Endothelial cell of umbilical vein (primary cell): ENCODE measurements around the gene LRRC56. TPM values are rescaled to one million over a fixed set of nuclear protein-coding genes. Genes with fewer than 3 reads are reported as not detected.

Experiments used
- BruUV-seq: library from RNA; stranded (reverse); fragments of 400-500 nt; replicated peaks from 2 replicates; lab custom pipeline; 2021; lab: Mats Ljungman, UMichigan
- CTCF ChIA-PET: fragments of 300-600, 350-600 bp; sonication (Branson Sonifier 250); formaldehyde crosslinking; loops from one replicate; lab custom pipeline; 2021; ENCODE audit warnings: antibody characterized with exemption, inconsistent platforms; lab: Charles Lee
- POLR2A ChIA-PET: fragments of 300-600, 350-600 bp; sonication (Branson Sonifier 250); formaldehyde crosslinking; loops from one replicate; lab custom pipeline; 2021; ENCODE audit warnings: antibody characterized with exemption, inconsistent platforms; lab: Charles Lee
- DNase-seq: peaks from one replicate; pipeline ENCODE4 v3.0.0-alpha.2; 2011; ENCODE audit warnings: low read depth, low spot score
- FAIRE-seq: peaks from 2 replicates; lab custom pipeline; 2011; peaks lifted over from hg19 to GRCh38; lab: Jason Lieb, UNC
- H2AFZ ChIP-seq: 2 replicates; pipeline ENCODE4 v1.6.0; 2012; ENCODE audit warnings: low read depth, low read length, control low read depth, inconsistent platforms
- H3K27ac ChIP-seq: 2 replicates; pipeline ENCODE4 v1.5.1; 2011; ENCODE audit warnings: low read depth, mild to moderate bottlenecking, control low read depth, low read length, moderate library complexity; ENCODE audit not compliant: insufficient read depth
- H3K27me3 ChIP-seq, 2 experiments: 2 replicates each; pipeline versions ENCODE4 v1.6.0 to v1.6.1; 2011; ENCODE audit warnings: low read length in 2 of 2, mixed read lengths in 1 of 2; ENCODE audit not compliant: control insufficient read depth in 2 of 2, insufficient read depth in 2 of 2
- H3K36me3 ChIP-seq, 2 experiments: 2 replicates in 1 of 2; 3 replicates in 1 of 2; pipeline ENCODE4 v1.5.1; 2011; ENCODE audit warnings: low read length in 2 of 2, mild to moderate bottlenecking in 1 of 2, moderate library complexity in 1 of 2; ENCODE audit not compliant: control insufficient read depth in 2 of 2, insufficient read depth in 2 of 2; ENCODE audit errors: extremely low read depth in 1 of 2
- H3K4me1 ChIP-seq: 3 replicates; pipeline ENCODE4 v1.5.1; 2011; ENCODE audit warnings: mild to moderate bottlenecking, low read length; ENCODE audit not compliant: control insufficient read depth, insufficient read depth; ENCODE audit errors: extremely low read depth
- H3K4me2 ChIP-seq: 2 replicates; pipeline ENCODE4 v1.6.1; 2011; ENCODE audit warnings: low read length, control low read depth, mixed read lengths; ENCODE audit not compliant: insufficient read depth
- H3K4me3 ChIP-seq, 3 experiments: fragments of 200-600 bp in 1 of 3; sonication (generic), shearing (Covaris generic) in 1 of 3; replicated peaks in 1 of 3; 2 replicates each; pipeline ENCODE4 v1.5.1; 2011 to 2016; ENCODE audit warnings: control low read depth in 3 of 3, low read length in 3 of 3, mild to moderate bottlenecking in 2 of 3, inconsistent platforms in 1 of 3, low read depth in 1 of 3, moderate library complexity in 1 of 3; ENCODE audit not compliant: insufficient read depth in 1 of 3
- H3K79me2 ChIP-seq: 2 replicates; pipeline ENCODE4 v1.6.0; 2012; ENCODE audit warnings: low read length, inconsistent platforms; ENCODE audit not compliant: control insufficient read depth, insufficient read depth
- H3K9ac ChIP-seq: replicated peaks from 2 replicates; pipeline ENCODE3; 2011; ENCODE audit warnings: low read length, control low read depth; ENCODE audit not compliant: insufficient read depth; ENCODE audit errors: extremely low read depth
- H3K9me1 ChIP-seq: replicated peaks from 3 replicates; pipeline ENCODE4 v1.6.0; 2011; ENCODE audit warnings: mild to moderate bottlenecking, low read length; ENCODE audit not compliant: control insufficient read depth, insufficient read depth; ENCODE audit errors: extremely low read depth
- H3K9me3 ChIP-seq: replicated peaks from 2 replicates; pipeline ENCODE4 v1.5.1; 2012; ENCODE audit warnings: low read length, inconsistent platforms; ENCODE audit not compliant: control insufficient read depth, insufficient read depth
- H4K20me1 ChIP-seq: replicated peaks from 2 replicates; pipeline ENCODE3; 2011; ENCODE audit warnings: mild to moderate bottlenecking, low read length; ENCODE audit not compliant: control insufficient read depth, insufficient read depth; ENCODE audit errors: extremely low read depth
- EZH2 ChIP-seq: IDR thresholded peaks from 2 replicates; pipeline ENCODE4 v1.6.1; 2012; ENCODE audit warnings: borderline replicate concordance, low read depth, mild to moderate bottlenecking, moderate library complexity, low read length, inconsistent platforms; ENCODE audit not compliant: severe bottlenecking
- FOS ChIP-seq: IDR thresholded peaks from 2 replicates; pipeline ENCODE4 v1.6.1; 2011; ENCODE audit warnings: mild to moderate bottlenecking, low read length, moderate library complexity, borderline replicate concordance; ENCODE audit not compliant: insufficient read depth
- GATA2 ChIP-seq: IDR thresholded peaks from 2 replicates; pipeline ENCODE4 v1.7.0; 2011; ENCODE audit warnings: low read depth, mild to moderate bottlenecking, moderate library complexity, mixed read lengths, low read length; ENCODE audit not compliant: insufficient read length, insufficient read depth
- JUN ChIP-seq: IDR thresholded peaks from 2 replicates; pipeline ENCODE4 v1.6.1; 2011; ENCODE audit warnings: borderline replicate concordance, low read depth; ENCODE audit not compliant: insufficient read length, insufficient read depth
- MYC ChIP-seq: IDR thresholded peaks from one replicate; pipeline ENCODE4 v1.6.1; 2011; ENCODE audit warnings: mild to moderate bottlenecking, low read depth, low read length
- POLR2A ChIP-seq: IDR thresholded peaks from 2 replicates; pipeline ENCODE4 v1.6.1; 2012; ENCODE audit warnings: low read depth, mild to moderate bottlenecking, control low read depth, low read length
- POLR2AphosphoS5 ChIP-seq: IDR thresholded peaks from 2 replicates; pipeline ENCODE4 v1.6.1; 2012; ENCODE audit warnings: low read depth, mild to moderate bottlenecking, control low read depth, low read length, moderate library complexity; ENCODE audit not compliant: insufficient read depth
- dilution Hi-C: fragments of 300-500 bp; cut with MboI; formaldehyde crosslinking; loops from one replicate; pipeline ENCODE4 v1.15.0; 2019; ENCODE audit warnings: low sequenced_read_pairs; ENCODE audit not compliant: extremely low pct_ligation_motif_present
- intact Hi-C: fragments of 100-400 bp; cut with micrococcal nuclease; formaldehyde crosslinking; loops from one replicate; pipeline ENCODE4 v1.10.0; 2022
- polyA plus RNA-seq, 4 experiments: library from polyadenylated mRNA; depleted of rRNA in 3 of 4; stranded (reverse) in 3 of 4; unstranded in 1 of 4; fragments of >200 nt; gene quantifications; 2 replicates each; pipeline versions ENCODE4 v1.2.1 to v1.2.3, GENCODE V29; 2011 to 2012; ENCODE audit warnings: missing spikeins in 1 of 4
- total RNA-seq: library from RNA; stranded (reverse); gene quantifications from 2 replicates; pipeline ENCODE4 v1.2.3, GENCODE V29; 2021
- TF ChIP-seq, protein P1 (sequence below): IDR thresholded peaks from 2 replicates; pipeline ENCODE4 v1.6.1; 2011; ENCODE audit not compliant: insufficient read depth, insufficient read length
- TF ChIP-seq, protein P2 (sequence below), 2 donors: IDR thresholded peaks; 1 replicate in 1 of 2; 2 replicates in 1 of 2; pipeline ENCODE4 v1.5.1; 2011; ENCODE audit warnings: low read length in 2 of 2, mild to moderate bottlenecking in 2 of 2, moderate library complexity in 2 of 2, control low read depth in 1 of 2, inconsistent platforms in 1 of 2, low read depth in 1 of 2; ENCODE audit not compliant: insufficient read depth in 1 of 2; ENCODE audit errors: extremely low read depth in 1 of 2

The LRRC56 gene
- total and polyA plus RNA-seq, 2 donors (not counting 3 experiments of a cell fraction or from before 2014, with no cell fraction given) = 0.47 to 0.55 TPM

GRCh38 chr11:553083-553987, 16.0 kb downstream of the LRRC56 start:
- Histone ChIP-seq H3K9me3 (no peaks in the 10 kb centered on the region), H4K20me1 (no peaks in the 10 kb centered on the region), H3K4me2 (no peak overlapping the region), H3K79me2 (no peaks in the 10 kb centered on the region), H2AFZ (no peak overlapping the region), H3K9ac (no peak overlapping the region), H3K27me3 (peaks cover 13 to 21% of the 10 kb centered on the region in 2 experiments), H3K9me1 (no peaks in the 10 kb centered on the region), H3K4me3 (no peak overlapping the region), H3K4me1 (peaks cover 3% of the 10 kb centered on the region), H3K27ac (no peak overlapping the region), H3K36me3 (no peaks in the 10 kb centered on the region)
- FAIRE-seq (no peak), DNase-seq (no peak)
- intact Hi-C loops = no loop called here
- POLR2A ChIA-PET = no interaction called here
- TF ChIP-seq, protein P1, sequence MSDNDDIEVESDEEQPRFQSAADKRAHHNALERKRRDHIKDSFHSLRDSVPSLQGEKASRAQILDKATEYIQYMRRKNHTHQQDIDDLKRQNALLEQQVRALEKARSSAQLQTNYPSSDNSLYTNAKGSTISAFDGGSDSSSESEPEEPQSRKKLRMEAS = no peak
- TF ChIP-seq GATA2 (no peak), FOS (no peak), EZH2 (no peak), JUN (no peak), POLR2AphosphoS5 (no peak), MYC (no peak), POLR2A (no peak)
- TF ChIP-seq, protein P2, sequence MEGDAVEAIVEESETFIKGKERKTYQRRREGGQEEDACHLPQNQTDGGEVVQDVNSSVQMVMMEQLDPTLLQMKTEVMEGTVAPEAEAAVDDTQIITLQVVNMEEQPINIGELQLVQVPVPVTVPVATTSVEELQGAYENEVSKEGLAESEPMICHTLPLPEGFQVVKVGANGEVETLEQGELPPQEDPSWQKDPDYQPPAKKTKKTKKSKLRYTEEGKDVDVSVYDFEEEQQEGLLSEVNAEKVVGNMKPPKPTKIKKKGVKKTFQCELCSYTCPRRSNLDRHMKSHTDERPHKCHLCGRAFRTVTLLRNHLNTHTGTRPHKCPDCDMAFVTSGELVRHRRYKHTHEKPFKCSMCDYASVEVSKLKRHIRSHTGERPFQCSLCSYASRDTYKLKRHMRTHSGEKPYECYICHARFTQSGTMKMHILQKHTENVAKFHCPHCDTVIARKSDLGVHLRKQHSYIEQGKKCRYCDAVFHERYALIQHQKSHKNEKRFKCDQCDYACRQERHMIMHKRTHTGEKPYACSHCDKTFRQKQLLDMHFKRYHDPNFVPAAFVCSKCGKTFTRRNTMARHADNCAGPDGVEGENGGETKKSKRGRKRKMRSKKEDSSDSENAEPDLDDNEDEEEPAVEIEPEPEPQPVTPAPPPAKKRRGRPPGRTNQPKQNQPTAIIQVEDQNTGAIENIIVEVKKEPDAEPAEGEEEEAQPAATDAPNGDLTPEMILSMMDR (IDR thresholded peaks at IDR 0.05; ENCODE audit: extremely low read depth in 1 of 2, insufficient read depth in 1 of 2, low read depth in 1 of 2, low read length in 2 of 2) = no peak
- dilution Hi-C loops = no loop called here
- CTCF ChIA-PET = no interaction called here
- BruUV-seq = no TSS peak
